Pancreas (tissue), 10 donors: ENCODE data around the gene PCDHGC4. TPM values are rescaled to one million over a fixed set of nuclear protein-coding genes. Genes with fewer than 3 reads are reported as not detected.
A peak's percentile ranks its signal among the peaks of the same experiment; 100 is the strongest.

ENCODE experiments used
- ATAC-seq, 4 donors: fragments of 200-7000 bp; cut with Tn5 transposase; one replicate each; pipeline versions ENCODE4 v1.8.0 to v1.9.1; 2020; ENCODE audit warnings: mild to moderate bottlenecking in 4 of 4, moderate library complexity in 4 of 4
- DNase-seq, 6 donors: peaks; one replicate each; pipeline ENCODE4 v3.0.0-alpha.2; 2020
- FAIRE-seq: peaks from 2 replicates; lab custom pipeline; 2012; peaks lifted over from hg19 to GRCh38; lab: Jason Lieb, UNC
- H3K27ac ChIP-seq, 4 donors: fragments of 200-600 bp; sonication (generic); 1 replicate in 3 of 4; 2 replicates in 1 of 4; pipeline versions ENCODE4 v1.5.0 to v1.8.0; 2020
- H3K27me3 ChIP-seq, 4 donors: fragments of 200-600 bp; one replicate each; pipeline ENCODE4 v1.8.0; 2021
- H3K36me3 ChIP-seq, 3 donors: fragments of 200-600 bp; sonication (generic) in 1 of 3; one replicate each; pipeline versions ENCODE4 v1.5.0 to v1.8.0; 2020 to 2021
- H3K4me1 ChIP-seq, 3 donors: fragments of 200-600 bp; one replicate each; pipeline ENCODE4 v1.8.0; 2021
- H3K4me3 ChIP-seq, 4 donors: fragments of 200-600 bp; sonication (generic) in 2 of 4; one replicate each; pipeline versions ENCODE4 v1.5.0 to v1.8.0; 2020 to 2021
- H3K9me3 ChIP-seq, 4 donors: fragments of 200-600 bp; one replicate each; pipeline ENCODE4 v1.8.0; 2021
- CTCF ChIP-seq, 4 donors: fragments of 200-600 bp; sonication (generic) in 3 of 4; IDR thresholded peaks; one replicate each; pipeline versions ENCODE4 v1.5.0 to v1.8.0; 2021; ENCODE audit warnings: antibody characterized with exemption in 4 of 4
- WGBS, 2 donors: extraction: QIAGEN DNeasy Blood & Tissue Kit; methylation state at CpG; one replicate each; pipeline ENCODE4 v1.1.7; 2013; 5-methylcytosine and 5-hydroxymethylcytosine counted together
- intact Hi-C, 3 donors: fragments of 100-400 bp; cut with DNase I; formaldehyde crosslinking; loops; one replicate each; pipeline versions ENCODE4 v1.11.1 to v1.14.2; 2022
- polyA plus RNA-seq, 2 donors: library from polyadenylated mRNA; stranded (reverse); fragments of 200-250 nt; gene quantifications; one replicate each; pipeline ENCODE4 v1.2.3, GENCODE V29; 2013
- total RNA-seq, 6 donors: library from RNA; stranded (reverse); fragmentation: NEBNext Ultra II Directional in 4 of 6; extraction: Animal tissue kit (Norgen Biotek cat#: 25700) in 4 of 6; gene quantifications; one replicate each; pipeline versions ENCODE4 v1.2.1 to v1.2.4, GENCODE V29; 2021 to 2023
- donor health status: healthy with polysubstance abuse.
- donor health status: DM: no; HTN: no; CAD: no; lungs with moderate emphysema.
- donor health status: DM: no; HTN: no; CAD: no.
- donor health status: control.
- donor health status: control.
- donor health status: Bipolar disorder and iron deficiency.
- donor health status: DM: yes; HTN: yes; CAD: no.
- donor health status: DM: no; HTN: no; CAD: no.
- donor health status: DM: no; HTN: no; CAD: no.
- donor health status: DM: yes; HTN: yes; CAD: no.

Gene PCDHGC4
- total and polyA plus RNA-seq, 8 donors, result 0.35 to 1.4 (median 0.70) TPM

- no peaks in the 10 kb centered on the region for H3K27me3 ChIP-seq
- no peaks in the 10 kb centered on the region for H3K36me3 ChIP-seq
- ATAC-seq (no peak), FAIRE-seq (no peak), DNase-seq (no peak)
- no peaks in the 10 kb centered on the region for H3K9me3 ChIP-seq
- no peaks in the 10 kb centered on the region for H3K4me1 ChIP-seq
- H3K27ac ChIP-seq, result no peak overlapping the region
- intact Hi-C loops, result no loop called here
- H3K4me3 ChIP-seq, result no peak overlapping the region
- 91 to 95% methylated on average over 4 of the region's 4 CpGs for WGBS, 2 donors
- TF ChIP-seq CTCF (IDR thresholded peaks at IDR 0.05), result no peak
Observed at GRCh38 chr5:141504216-141504615, 19.4 kb downstream of the PCDHGC4 start.

GRCh38 chr5:141506381-141507155 lies 21.7 kb downstream of the PCDHGC4 start:
- H3K4me3 ChIP-seq, result no peak overlapping the region
- H3K27me3 ChIP-seq, result no peaks in the 10 kb centered on the region
- TF ChIP-seq CTCF (IDR thresholded peaks at IDR 0.05), result no peak
- FAIRE-seq (no peak), ATAC-seq (no peak), DNase-seq (no peak)
- 88 to 92% methylated on average over 8 of the region's 8 CpGs for WGBS, 2 donors
- intact Hi-C loops, result no loop called here
- no peak overlapping the region for H3K27ac ChIP-seq
- H3K9me3 ChIP-seq, result no peaks in the 10 kb centered on the region
- no peaks in the 10 kb centered on the region for H3K36me3 ChIP-seq
- H3K4me1 ChIP-seq, result no peaks in the 10 kb centered on the region

GRCh38 chr5:141507387-141508091 lies 22.7 kb downstream of the PCDHGC4 start:
- DNase-seq (no peak), FAIRE-seq (no peak), ATAC-seq (peak in 3 of 4 donors; percentile 3 to 14 (median 9))
- 83 to 91% methylated on average over 11 of the region's 11 CpGs for WGBS, 2 donors
- Histone ChIP-seq H3K4me1 (no peaks in the 10 kb centered on the region), H3K9me3 (no peaks in the 10 kb centered on the region), H3K4me3 (no peak overlapping the region), H3K27ac (no peak overlapping the region), H3K36me3 (no peaks in the 10 kb centered on the region), H3K27me3 (no peaks in the 10 kb centered on the region)
- intact Hi-C loops, result no loop called here
- no peak for TF ChIP-seq CTCF (IDR thresholded peaks at IDR 0.05)

- H3K27ac ChIP-seq, result peak overlapping the region in 1 of 4 donors; percentile 51
Observed at GRCh38 chr5:141508440-141508797, 23.6 kb downstream of the PCDHGC4 start.

More at GRCh38 chr5:141508440-141508797, 23.6 kb downstream of the PCDHGC4 start:
- TF ChIP-seq CTCF (IDR thresholded peaks at IDR 0.05), result no peak
- H3K36me3 ChIP-seq, result no peaks in the 10 kb centered on the region
- no peaks in the 10 kb centered on the region for H3K4me1 ChIP-seq
- DNase-seq, result no peak
- 69 to 71% methylated on average over 9 of the region's 9 CpGs for WGBS, 2 donors
- FAIRE-seq, result no peak
- ATAC-seq, result no peak
- no peak overlapping the region for H3K4me3 ChIP-seq
- H3K9me3 ChIP-seq, result no peaks in the 10 kb centered on the region
- intact Hi-C loops, result no loop called here
- no peaks in the 10 kb centered on the region for H3K27me3 ChIP-seq
